Left renal cortex interstitium (tissue), 4 donors: ENCODE data around the gene DOCK10. TPM values are rescaled to one million over a fixed set of nuclear protein-coding genes. Genes with fewer than 3 reads are reported as not detected.

Source experiments
- DNase-seq, 4 donors: peaks; one replicate each; pipeline ENCODE4 v3.0.0-alpha.2; 2013; ENCODE audit warnings: low read depth in 4 of 4, low spot score in 2 of 4, missing footprints in 1 of 4
- polyA plus RNA-seq, 4 donors: library from polyadenylated mRNA; unstranded; fragments of 120-200 nt; gene quantifications; one replicate each; pipeline ENCODE4 v1.2.1, GENCODE V29; 2013; ENCODE audit not compliant: insufficient read length in 4 of 4

Gene DOCK10
- polyA plus RNA-seq, 4 donors = 10.6 to 13.3 (median 11.2) TPM

- no peak for DNase-seq
Observed at GRCh38 chr2:224887141-224887540, 155.1 kb downstream of the DOCK10 start.

GRCh38 chr2:224885836-224886547 lies 156.3 kb downstream of the DOCK10 start:
- no peak for DNase-seq

GRCh38 chr2:224885291-224885690 lies 157.0 kb downstream of the DOCK10 start:
- DNase-seq = no peak

- no peak for DNase-seq
Observed at GRCh38 chr2:224884188-224884587, 158.1 kb downstream of the DOCK10 start.

GRCh38 chr2:224883700-224884099 lies 158.6 kb downstream of the DOCK10 start:
- no peak for DNase-seq

GRCh38 chr2:224883172-224883516 lies 159.1 kb downstream of the DOCK10 start:
- DNase-seq = no peak

- DNase-seq = no peak
Observed at GRCh38 chr2:224882291-224883171, 159.7 kb downstream of the DOCK10 start.

GRCh38 chr2:224881846-224882245 lies 160.4 kb downstream of the DOCK10 start:
- DNase-seq = no peak

- DNase-seq = no peak
Observed at GRCh38 chr2:224876522-224876921, 165.7 kb downstream of the DOCK10 start.

- no peak for DNase-seq
Observed at GRCh38 chr2:224875841-224876240, 166.4 kb downstream of the DOCK10 start.

GRCh38 chr2:224875153-224875552 lies 167.1 kb downstream of the DOCK10 start:
- DNase-seq = no peak

- no peak for DNase-seq
Observed at GRCh38 chr2:224871813-224872212, 170.5 kb downstream of the DOCK10 start.

GRCh38 chr2:224870341-224870740 lies 171.9 kb downstream of the DOCK10 start:
- DNase-seq = no peak

GRCh38 chr2:224869601-224870233 lies 172.6 kb downstream of the DOCK10 start:
- DNase-seq = no peak

GRCh38 chr2:224865016-224865415 lies 177.3 kb downstream of the DOCK10 start:
- DNase-seq = no peak

- no peak for DNase-seq
Observed at GRCh38 chr2:224861266-224861665, 181.0 kb downstream of the DOCK10 start.

GRCh38 chr2:224860786-224861185 lies 181.5 kb downstream of the DOCK10 start:
- no peak for DNase-seq

GRCh38 chr2:224851811-224852210 lies 190.5 kb downstream of the DOCK10 start:
- DNase-seq = no peak

- DNase-seq = no peak
Observed at GRCh38 chr2:224850081-224850480, 192.2 kb downstream of the DOCK10 start.

- no peak for DNase-seq
Observed at GRCh38 chr2:224849264-224849663, 193.0 kb downstream of the DOCK10 start.
